ENCODE data around the gene GALNTL6. TPM values are rescaled to one million over a fixed set of nuclear protein-coding genes. Genes with fewer than 3 reads are reported as not detected.
A peak's percentile ranks its signal among the peaks of the same experiment; 100 is the strongest.

GALNTL6 gene
- total and polyA plus RNA-seq, 2 experiments from 2014 or later = 0.38 to 0.40 TPM

DNA sequence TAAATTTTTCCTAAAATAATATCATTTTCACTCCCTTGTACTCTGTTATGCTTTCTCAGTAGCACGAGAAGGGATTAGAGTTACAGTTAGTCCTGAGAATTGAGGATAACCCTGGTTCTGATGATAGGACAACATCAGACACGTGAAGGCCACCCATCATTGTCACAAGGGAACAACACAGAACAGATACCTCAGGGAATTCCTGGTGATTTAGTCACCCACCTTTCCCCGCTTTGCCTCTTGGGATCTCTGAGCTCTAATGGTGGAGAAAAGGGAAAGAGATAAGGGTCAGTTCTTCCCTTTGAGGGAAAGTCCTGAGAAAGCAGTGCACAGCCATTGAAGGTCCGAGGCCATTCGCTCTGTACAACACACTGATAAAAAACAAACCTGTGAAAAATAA, 1243.1 kb downstream of the GALNTL6 start:
- TF ChIP-seq POLR2AphosphoS5 (IDR thresholded peaks at IDR 0.05; ENCODE audit: low read depth) = no peak
- no peak for TF ChIP-seq STAT1 (IDR thresholded peaks at IDR 0.05; ENCODE audit: unreplicated experiment)
- TF ChIP-seq, protein P1, sequence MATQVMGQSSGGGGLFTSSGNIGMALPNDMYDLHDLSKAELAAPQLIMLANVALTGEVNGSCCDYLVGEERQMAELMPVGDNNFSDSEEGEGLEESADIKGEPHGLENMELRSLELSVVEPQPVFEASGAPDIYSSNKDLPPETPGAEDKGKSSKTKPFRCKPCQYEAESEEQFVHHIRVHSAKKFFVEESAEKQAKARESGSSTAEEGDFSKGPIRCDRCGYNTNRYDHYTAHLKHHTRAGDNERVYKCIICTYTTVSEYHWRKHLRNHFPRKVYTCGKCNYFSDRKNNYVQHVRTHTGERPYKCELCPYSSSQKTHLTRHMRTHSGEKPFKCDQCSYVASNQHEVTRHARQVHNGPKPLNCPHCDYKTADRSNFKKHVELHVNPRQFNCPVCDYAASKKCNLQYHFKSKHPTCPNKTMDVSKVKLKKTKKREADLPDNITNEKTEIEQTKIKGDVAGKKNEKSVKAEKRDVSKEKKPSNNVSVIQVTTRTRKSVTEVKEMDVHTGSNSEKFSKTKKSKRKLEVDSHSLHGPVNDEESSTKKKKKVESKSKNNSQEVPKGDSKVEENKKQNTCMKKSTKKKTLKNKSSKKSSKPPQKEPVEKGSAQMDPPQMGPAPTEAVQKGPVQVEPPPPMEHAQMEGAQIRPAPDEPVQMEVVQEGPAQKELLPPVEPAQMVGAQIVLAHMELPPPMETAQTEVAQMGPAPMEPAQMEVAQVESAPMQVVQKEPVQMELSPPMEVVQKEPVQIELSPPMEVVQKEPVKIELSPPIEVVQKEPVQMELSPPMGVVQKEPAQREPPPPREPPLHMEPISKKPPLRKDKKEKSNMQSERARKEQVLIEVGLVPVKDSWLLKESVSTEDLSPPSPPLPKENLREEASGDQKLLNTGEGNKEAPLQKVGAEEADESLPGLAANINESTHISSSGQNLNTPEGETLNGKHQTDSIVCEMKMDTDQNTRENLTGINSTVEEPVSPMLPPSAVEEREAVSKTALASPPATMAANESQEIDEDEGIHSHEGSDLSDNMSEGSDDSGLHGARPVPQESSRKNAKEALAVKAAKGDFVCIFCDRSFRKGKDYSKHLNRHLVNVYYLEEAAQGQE (IDR thresholded peaks at IDR 0.05; ENCODE audit: unreplicated experiment) = no peak
- TF ChIP-seq EZH2 (IDR thresholded peaks at IDR 0.05; ENCODE audit: low read depth, unreplicated experiment) = no peak
- TF ChIP-seq ZNF114 (CRISPR knock-in tag; IDR thresholded peaks at IDR 0.05) = no peak
- TF ChIP-seq CREB1 (CRISPR knock-in tag; IDR thresholded peaks at IDR 0.05; ENCODE audit: low read depth) = no peak
- TF ChIP-seq ZNF331 (CRISPR knock-in tag; IDR thresholded peaks at IDR 0.05; ENCODE audit: low read depth) = no peak
- DNase-seq (ENCODE audit: low spot score) (no peak), ATAC-seq (no peak)
- H2AFZ ChIP-seq = 0 out of 2 replicates have a peak overlapping the region, but pooled peaks have one; percentile 39
- H3F3A ChIP-seq (replicated peaks; ENCODE audit: low read depth) = no peaks in the 10 kb centered on the region
- H3K27ac ChIP-seq (ENCODE audit: low read depth) = no peak overlapping the region
- no peak overlapping the region for H3K4me3 ChIP-seq
- H3K79me2 ChIP-seq (replicated peaks; ENCODE audit: insufficient read depth) = no peaks in the 10 kb centered on the region
- Mint-ChIP-seq H3K36me3 (ENCODE audit: low read depth) (no peaks in the 10 kb centered on the region), H3K9me3 (no peaks in the 10 kb centered on the region), H3K27me3 (ENCODE audit: insufficient read depth, low read depth, poor library complexity) (peaks cover 2% of the 10 kb centered on the region), H3K4me1 (peaks cover 26% of the 10 kb centered on the region), H3K27ac (no peak overlapping the region), H3K4me3 (no peak overlapping the region)
- H3K9me2 ChIP-seq (ENCODE audit: insufficient read depth) = no peaks in the 10 kb centered on the region
- H3K27me3 ChIP-seq (ENCODE audit: insufficient read depth) = no peaks in the 10 kb centered on the region
- no peak overlapping the region for H3K4me2 ChIP-seq
- H4K20me1 ChIP-seq (replicated peaks; ENCODE audit: insufficient read depth) = no peaks in the 10 kb centered on the region
- H3K4me1 ChIP-seq (ENCODE audit: insufficient read depth) = peaks cover 5% of the 10 kb centered on the region
- H3K36me3 ChIP-seq (ENCODE audit: insufficient read depth) = no peaks in the 10 kb centered on the region

DNA sequence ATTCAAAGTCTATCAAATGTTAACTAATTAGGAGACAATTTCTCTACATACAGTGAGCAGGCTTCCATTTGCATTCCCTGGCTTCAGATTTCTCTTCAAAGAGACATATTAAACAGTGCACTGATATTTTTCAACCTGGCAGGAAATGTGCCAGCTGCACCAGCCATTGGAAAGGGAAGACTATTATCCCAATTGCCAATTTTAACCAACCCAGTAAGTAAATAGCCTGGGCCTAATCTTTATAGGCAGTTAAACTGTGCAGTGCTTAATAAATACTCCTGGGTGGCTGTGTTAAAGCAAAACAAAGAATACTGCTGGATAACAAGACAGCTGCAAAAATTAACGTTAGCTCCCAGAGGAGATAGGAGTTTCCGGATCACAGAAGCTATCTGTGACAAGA, 1243.5 kb downstream of the GALNTL6 start:
- H3K9me3 Mint-ChIP-seq = no peaks in the 10 kb centered on the region
- no peak overlapping the region for H3K4me3 Mint-ChIP-seq
- Histone ChIP-seq H3K9me2 (ENCODE audit: insufficient read depth) (no peaks in the 10 kb centered on the region), H3K27me3 (ENCODE audit: insufficient read depth) (no peaks in the 10 kb centered on the region), H4K20me1 (replicated peaks; ENCODE audit: insufficient read depth) (no peaks in the 10 kb centered on the region), H3K4me3 (no peak overlapping the region), H3K36me3 (ENCODE audit: insufficient read depth) (no peaks in the 10 kb centered on the region), H3K27ac (ENCODE audit: low read depth) (no peak overlapping the region), H2AFZ (0 out of 2 replicates have a peak overlapping the region, but pooled peaks have one; percentile 39), H3K4me1 (ENCODE audit: insufficient read depth) (peaks cover under 1% of the 10 kb centered on the region; the same call in 1 of the 2 replicates), H3F3A (replicated peaks; ENCODE audit: low read depth) (no peaks in the 10 kb centered on the region), H3K79me2 (replicated peaks; ENCODE audit: insufficient read depth) (no peaks in the 10 kb centered on the region), H3K4me2 (no peak overlapping the region)
- ATAC-seq (no peak), DNase-seq (ENCODE audit: low spot score) (no peak)
- H3K4me1 Mint-ChIP-seq = peaks cover 24% of the 10 kb centered on the region
- H3K36me3 Mint-ChIP-seq (ENCODE audit: low read depth) = peaks cover 1% of the 10 kb centered on the region; the same call in 1 of the 3 replicates
- H3K27ac Mint-ChIP-seq = no peak overlapping the region
- H3K27me3 Mint-ChIP-seq (ENCODE audit: insufficient read depth, low read depth, poor library complexity) = peaks cover 3% of the 10 kb centered on the region
- TF ChIP-seq ETS1 (IDR thresholded peaks at IDR 0.05) = no peak
- TF ChIP-seq EZH2phosphoT487 (IDR thresholded peaks at IDR 0.05; ENCODE audit: unreplicated experiment) = no peak
- TF ChIP-seq NANOG (IDR thresholded peaks at IDR 0.05; ENCODE audit: borderline replicate concordance) = no peak
- TF ChIP-seq POLR2AphosphoS5 (IDR thresholded peaks at IDR 0.05; ENCODE audit: low read depth) = no peak
- TF ChIP-seq, protein P2, sequence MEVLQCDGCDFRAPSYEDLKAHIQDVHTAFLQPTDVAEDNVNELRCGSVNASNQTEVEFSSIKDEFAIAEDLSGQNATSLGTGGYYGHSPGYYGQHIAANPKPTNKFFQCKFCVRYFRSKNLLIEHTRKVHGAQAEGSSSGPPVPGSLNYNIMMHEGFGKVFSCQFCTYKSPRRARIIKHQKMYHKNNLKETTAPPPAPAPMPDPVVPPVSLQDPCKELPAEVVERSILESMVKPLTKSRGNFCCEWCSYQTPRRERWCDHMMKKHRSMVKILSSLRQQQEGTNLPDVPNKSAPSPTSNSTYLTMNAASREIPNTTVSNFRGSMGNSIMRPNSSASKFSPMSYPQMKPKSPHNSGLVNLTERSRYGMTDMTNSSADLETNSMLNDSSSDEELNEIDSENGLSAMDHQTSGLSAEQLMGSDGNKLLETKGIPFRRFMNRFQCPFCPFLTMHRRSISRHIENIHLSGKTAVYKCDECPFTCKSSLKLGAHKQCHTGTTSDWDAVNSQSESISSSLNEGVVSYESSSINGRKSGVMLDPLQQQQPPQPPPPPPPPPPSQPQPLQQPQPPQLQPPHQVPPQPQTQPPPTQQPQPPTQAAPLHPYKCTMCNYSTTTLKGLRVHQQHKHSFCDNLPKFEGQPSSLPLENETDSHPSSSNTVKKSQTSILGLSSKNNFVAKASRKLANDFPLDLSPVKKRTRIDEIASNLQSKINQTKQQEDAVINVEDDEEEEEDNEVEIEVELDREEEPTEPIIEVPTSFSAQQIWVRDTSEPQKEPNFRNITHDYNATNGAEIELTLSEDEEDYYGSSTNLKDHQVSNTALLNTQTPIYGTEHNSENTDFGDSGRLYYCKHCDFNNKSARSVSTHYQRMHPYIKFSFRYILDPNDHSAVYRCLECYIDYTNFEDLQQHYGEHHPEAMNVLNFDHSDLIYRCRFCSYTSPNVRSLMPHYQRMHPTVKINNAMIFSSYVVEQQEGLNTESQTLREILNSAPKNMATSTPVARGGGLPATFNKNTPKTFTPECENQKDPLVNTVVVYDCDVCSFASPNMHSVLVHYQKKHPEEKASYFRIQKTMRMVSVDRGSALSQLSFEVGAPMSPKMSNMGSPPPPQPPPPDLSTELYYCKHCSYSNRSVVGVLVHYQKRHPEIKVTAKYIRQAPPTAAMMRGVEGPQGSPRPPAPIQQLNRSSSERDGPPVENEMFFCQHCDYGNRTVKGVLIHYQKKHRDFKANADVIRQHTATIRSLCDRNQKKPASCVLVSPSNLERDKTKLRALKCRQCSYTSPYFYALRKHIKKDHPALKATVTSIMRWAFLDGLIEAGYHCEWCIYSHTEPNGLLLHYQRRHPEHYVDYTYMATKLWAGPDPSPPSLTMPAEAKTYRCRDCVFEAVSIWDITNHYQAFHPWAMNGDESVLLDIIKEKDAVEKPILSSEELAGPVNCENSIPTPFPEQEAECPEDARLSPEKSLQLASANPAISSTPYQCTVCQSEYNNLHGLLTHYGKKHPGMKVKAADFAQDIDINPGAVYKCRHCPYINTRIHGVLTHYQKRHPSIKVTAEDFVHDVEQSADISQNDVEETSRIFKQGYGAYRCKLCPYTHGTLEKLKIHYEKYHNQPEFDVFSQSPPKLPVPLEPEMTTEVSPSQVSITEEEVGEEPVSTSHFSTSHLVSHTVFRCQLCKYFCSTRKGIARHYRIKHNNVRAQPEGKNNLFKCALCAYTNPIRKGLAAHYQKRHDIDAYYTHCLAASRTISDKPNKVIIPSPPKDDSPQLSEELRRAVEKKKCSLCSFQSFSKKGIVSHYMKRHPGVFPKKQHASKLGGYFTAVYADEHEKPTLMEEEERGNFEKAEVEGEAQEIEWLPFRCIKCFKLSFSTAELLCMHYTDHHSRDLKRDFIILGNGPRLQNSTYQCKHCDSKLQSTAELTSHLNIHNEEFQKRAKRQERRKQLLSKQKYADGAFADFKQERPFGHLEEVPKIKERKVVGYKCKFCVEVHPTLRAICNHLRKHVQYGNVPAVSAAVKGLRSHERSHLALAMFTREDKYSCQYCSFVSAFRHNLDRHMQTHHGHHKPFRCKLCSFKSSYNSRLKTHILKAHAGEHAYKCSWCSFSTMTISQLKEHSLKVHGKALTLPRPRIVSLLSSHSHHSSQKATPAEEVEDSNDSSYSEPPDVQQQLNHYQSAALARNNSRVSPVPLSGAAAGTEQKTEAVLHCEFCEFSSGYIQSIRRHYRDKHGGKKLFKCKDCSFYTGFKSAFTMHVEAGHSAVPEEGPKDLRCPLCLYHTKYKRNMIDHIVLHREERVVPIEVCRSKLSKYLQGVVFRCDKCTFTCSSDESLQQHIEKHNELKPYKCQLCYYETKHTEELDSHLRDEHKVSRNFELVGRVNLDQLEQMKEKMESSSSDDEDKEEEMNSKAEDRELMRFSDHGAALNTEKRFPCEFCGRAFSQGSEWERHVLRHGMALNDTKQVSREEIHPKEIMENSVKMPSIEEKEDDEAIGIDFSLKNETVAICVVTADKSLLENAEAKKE (CRISPR knock-in tag; IDR thresholded peaks at IDR 0.05) = no peak
- no peak for TF ChIP-seq CREB1 (CRISPR knock-in tag; IDR thresholded peaks at IDR 0.05; ENCODE audit: low read depth)
